WERI-Rb-1 (cell line): ENCODE results near the gene KIF17.

Source experiments
- DNase-seq: peaks from one replicate; pipeline ENCODE4 v3.0.0-alpha.2; 2020
- H3K27ac ChIP-seq: fragments of 250-450 bp; sonication (Bioruptor Pico); 2 replicates; pipeline ENCODE4 v1.5.1; 2020; ENCODE audit warnings: mild to moderate bottlenecking, moderate library complexity
- H3K27me3 ChIP-seq: fragments of 250-450 bp; sonication (Bioruptor Pico); 2 replicates; pipeline ENCODE4 v1.5.1; 2021; ENCODE audit warnings: mild to moderate bottlenecking, low read depth, moderate library complexity; ENCODE audit not compliant: insufficient read depth, severe bottlenecking
- H3K36me3 ChIP-seq: fragments of 250-450 bp; sonication (Bioruptor Pico); 2 replicates; pipeline ENCODE4 v1.5.1; 2020; ENCODE audit warnings: mild to moderate bottlenecking, moderate library complexity
- H3K4me3 ChIP-seq: 2 replicates; pipeline ENCODE4 v1.5.1; 2011; ENCODE audit warnings: low read depth, mild to moderate bottlenecking, control low read depth, low read length
- H3K9me3 ChIP-seq: fragments of 250-450 bp; sonication (Bioruptor Pico); 2 replicates; pipeline ENCODE4 v1.5.1; 2021; ENCODE audit warnings: mild to moderate bottlenecking, moderate library complexity; ENCODE audit not compliant: severe bottlenecking
- TF ChIP-seq, protein P1 (sequence below): IDR thresholded peaks from 2 replicates; pipeline ENCODE4 v1.5.1; 2011; ENCODE audit warnings: low read depth, mild to moderate bottlenecking, control low read depth, inconsistent platforms, low read length

KIF17 gene

DNA sequence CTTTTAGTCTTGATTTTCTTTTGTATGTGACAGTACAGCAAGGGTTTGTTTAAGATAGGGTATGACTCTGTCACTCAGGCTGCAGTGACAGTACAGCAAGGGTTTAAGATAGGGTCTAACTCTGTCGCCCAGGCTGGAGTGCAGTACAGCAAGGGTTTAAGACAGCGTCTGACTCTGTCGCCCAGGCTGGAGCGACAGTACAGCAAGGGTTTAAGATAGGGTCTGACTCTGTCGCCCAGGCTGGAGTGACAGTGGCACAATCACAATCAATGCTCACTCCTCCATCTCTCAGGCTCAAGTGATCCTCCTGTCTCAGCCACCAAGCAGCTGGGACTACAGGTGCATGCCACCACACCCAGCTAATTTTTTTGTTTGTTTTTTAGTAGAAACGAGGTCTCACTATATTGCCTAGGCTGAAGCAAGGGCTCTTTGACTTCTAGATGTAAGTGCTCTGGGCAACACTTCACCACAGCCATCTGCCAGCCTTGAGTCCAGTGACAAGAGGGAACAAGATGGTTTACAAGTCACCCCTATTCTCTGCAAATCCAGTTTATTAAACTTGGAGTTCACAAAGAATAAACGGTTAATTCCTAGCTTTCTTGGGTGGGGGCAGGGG, 15.7 kb upstream of the KIF17 start:
- Histone ChIP-seq H3K27ac (no peak overlapping the region), H3K4me3 (peak overlapping the region; percentile 44), H3K27me3 (peaks cover 3% of the 10 kb centered on the region), H3K9me3 (no peaks in the 10 kb centered on the region), H3K36me3 (peaks cover 15% of the 10 kb centered on the region)
- no peak for DNase-seq
- TF ChIP-seq, protein P1, sequence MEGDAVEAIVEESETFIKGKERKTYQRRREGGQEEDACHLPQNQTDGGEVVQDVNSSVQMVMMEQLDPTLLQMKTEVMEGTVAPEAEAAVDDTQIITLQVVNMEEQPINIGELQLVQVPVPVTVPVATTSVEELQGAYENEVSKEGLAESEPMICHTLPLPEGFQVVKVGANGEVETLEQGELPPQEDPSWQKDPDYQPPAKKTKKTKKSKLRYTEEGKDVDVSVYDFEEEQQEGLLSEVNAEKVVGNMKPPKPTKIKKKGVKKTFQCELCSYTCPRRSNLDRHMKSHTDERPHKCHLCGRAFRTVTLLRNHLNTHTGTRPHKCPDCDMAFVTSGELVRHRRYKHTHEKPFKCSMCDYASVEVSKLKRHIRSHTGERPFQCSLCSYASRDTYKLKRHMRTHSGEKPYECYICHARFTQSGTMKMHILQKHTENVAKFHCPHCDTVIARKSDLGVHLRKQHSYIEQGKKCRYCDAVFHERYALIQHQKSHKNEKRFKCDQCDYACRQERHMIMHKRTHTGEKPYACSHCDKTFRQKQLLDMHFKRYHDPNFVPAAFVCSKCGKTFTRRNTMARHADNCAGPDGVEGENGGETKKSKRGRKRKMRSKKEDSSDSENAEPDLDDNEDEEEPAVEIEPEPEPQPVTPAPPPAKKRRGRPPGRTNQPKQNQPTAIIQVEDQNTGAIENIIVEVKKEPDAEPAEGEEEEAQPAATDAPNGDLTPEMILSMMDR, result no peak

DNA sequence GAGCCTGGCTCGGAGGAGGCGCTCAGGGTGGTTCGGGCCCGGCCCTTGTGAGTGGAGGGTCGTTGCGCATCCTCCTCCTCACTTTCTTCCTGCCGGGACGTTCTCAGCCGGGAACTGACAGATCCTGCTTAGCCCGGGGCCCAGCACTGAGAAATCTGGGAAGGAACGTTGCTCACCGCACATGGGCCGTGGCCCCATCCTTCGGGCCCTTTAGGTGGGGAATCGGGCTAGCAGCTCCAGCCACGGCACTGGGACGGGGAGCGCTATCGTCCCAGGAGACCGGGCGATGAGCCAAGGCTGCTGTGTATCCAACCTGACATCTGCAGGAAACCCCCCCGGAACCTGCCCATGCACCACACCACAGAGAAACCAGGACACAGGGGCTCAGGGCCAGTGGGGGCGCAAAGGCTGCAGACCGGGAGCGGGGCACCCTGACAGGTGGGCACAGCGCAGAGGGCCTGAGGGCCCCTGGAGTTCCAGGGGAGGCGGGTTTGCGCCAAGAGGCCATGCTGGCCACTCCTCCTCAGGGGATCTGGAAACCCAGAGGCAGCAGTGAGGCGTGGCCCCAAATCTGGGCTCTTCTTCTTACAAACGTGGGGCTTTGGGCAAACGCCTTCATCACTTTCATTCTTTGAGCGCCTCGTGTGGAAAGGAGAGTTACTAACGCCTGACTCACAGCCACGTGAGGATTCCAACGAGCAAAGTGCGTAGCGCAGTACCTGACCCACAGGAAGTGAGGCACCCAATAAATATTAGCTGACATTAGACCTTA, 15.0 kb upstream of the KIF17 start, which contains the start of gene SH2D5:
Gene SH2D5 (minus strand): TSS at position 116 of the 772 bp plus-strand sequence. CDS start 4,659 bp downstream, outside the sequence.
- H3K27me3 ChIP-seq, result peaks cover 3% of the 10 kb centered on the region
- H3K27ac ChIP-seq, result no peak within 1 kb of the TSS
- TF ChIP-seq, protein P1, result peak; percentile 33; the same call in 1 of the 2 replicates
- DNase-seq, result peak; percentile 69
- H3K4me3 ChIP-seq, result peak within 1 kb of the TSS; percentile 44
- no peaks in the 10 kb centered on the region for H3K9me3 ChIP-seq
- H3K36me3 ChIP-seq, result peaks cover 12% of the 10 kb centered on the region

DNA sequence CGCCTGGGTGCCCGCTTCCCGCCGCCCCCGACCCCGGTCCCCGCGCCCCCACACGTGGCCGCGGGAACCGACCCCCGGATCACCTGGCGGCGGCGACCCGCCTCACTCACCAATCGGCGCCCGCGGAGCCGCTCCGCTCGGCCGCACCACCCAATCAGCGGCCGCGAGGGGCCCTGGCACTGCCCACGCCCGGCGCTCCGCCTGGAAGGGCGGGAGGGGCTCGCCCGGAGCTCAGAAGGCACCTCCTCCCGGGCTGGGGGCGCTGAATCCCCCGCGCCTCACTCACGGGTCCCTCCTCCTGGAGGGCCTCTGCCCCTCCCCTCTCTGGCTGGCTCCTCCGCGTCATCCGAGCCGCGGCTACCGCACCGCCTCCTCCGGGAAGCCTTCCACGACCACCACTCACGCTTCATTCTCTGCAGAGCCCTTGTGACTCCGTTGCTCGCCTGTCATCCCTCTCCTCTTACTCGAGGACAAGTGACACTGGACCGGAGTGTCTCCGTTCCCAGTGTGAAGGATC, 14.3 kb upstream of the KIF17 start:
- Histone ChIP-seq H3K4me3 (peak overlapping the region; percentile 44), H3K27me3 (peaks cover 3% of the 10 kb centered on the region)

DNA sequence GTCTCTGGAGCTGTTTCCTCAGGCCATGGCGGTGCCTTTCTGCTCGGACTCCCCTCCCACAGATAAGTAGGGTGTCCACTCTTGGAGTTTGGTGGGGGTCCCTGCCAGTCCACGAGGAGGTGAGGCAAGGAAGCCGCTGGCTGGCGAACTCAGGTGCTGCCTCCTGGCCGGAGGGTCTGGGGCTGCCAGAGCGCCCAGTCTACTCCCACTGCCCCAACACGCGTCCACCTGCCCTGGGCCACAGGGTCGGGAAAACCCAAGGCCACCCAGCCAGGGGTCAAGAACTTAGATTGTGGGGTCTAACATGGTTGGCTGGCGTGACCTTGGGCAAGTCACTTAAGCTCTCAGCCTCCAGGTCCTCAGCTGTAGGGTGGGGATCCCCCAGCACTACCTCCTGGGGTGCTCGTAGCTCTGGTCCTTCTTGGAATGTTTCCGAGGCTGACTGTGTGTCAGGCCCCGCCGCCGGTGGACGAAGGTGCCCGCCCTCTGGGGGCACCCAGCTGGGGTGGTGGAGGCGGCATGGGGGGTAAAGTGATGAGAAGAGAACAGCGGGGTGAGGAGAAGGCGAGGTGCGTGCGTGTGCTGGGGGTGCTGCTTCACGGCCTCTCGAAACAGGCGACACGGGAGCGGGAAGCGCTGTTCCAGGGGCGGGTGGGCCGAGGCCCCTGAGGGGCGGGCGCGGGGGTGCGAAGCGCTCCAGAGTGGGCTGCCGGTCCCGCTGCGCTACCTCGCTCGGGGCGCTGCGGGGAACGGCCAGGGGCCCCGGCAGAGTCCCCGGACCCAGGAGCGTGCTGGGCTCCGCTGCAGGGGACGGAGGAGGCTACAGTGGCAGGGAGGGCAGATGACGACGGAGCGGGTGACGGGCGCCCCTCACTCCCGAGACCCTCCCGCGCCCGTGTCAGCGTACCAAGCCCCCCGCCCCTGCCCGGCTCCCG, 13.5 kb upstream of the KIF17 start:
- no peak for DNase-seq
- TF ChIP-seq, protein P1, result no peak
- H3K9me3 ChIP-seq, result no peaks in the 10 kb centered on the region
- no peaks in the 10 kb centered on the region for H3K36me3 ChIP-seq
- peaks cover 3% of the 10 kb centered on the region for H3K27me3 ChIP-seq
- peak overlapping the region; percentile 27 for H3K4me3 ChIP-seq
- no peak overlapping the region for H3K27ac ChIP-seq

More for the DNA sequence above, 14.3 kb upstream of the KIF17 start:
- peaks cover 6% of the 10 kb centered on the region for H3K36me3 ChIP-seq
- no peak overlapping the region for H3K27ac ChIP-seq
- TF ChIP-seq, protein P1, result no peak
- H3K9me3 ChIP-seq, result no peaks in the 10 kb centered on the region
- DNase-seq, result peak; percentile 76

DNA sequence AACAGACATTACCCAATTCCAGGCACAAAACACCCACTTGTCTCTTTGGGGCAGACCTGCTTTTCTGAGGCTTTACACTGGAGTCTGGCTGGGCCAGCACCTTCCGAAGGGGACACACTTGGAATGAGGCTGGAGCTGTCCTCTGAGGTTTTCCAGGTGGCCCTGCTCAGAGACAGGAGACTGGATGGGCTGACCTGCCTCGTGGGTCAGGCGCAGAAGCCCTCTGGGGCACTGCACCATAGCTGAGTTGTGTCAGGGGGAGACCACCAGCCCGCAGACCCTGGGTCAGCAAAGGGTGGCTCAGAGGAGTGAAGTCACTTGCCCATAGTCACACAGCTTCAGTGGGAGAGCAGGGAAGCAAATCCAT, 12.9 kb upstream of the KIF17 start:
- H3K27ac ChIP-seq, result no peak overlapping the region
- no peaks in the 10 kb centered on the region for H3K9me3 ChIP-seq
- no peak overlapping the region for H3K4me3 ChIP-seq
- TF ChIP-seq, protein P1, result no peak
- H3K36me3 ChIP-seq, result no peaks in the 10 kb centered on the region
- DNase-seq, result no peak
- peaks cover 3% of the 10 kb centered on the region for H3K27me3 ChIP-seq
